Measurements from ENCODE around the gene WDR91. TPM values are rescaled to one million over a fixed set of nuclear protein-coding genes. Genes with fewer than 3 reads are reported as not detected.

The WDR91 gene
- total RNA-seq, 1 experiment from 2014 or later, result 8.8 TPM

- TF ChIP-seq TCF7L2 (IDR thresholded peaks at IDR 0.05; ENCODE audit: low read depth, low read length) (no peak), SIN3A (IDR thresholded peaks at IDR 0.05; ENCODE audit: borderline replicate concordance, insufficient read depth, low read depth, low read length) (no peak), POLR2AphosphoS5 (IDR thresholded peaks at IDR 0.05; ENCODE audit: low read depth, low read length) (no peak), REST (IDR thresholded peaks at IDR 0.05; ENCODE audit: insufficient read depth in 1 of 2, low read depth in 2 of 2, low read length in 1 of 2) (no peak), CTCF (IDR thresholded peaks at IDR 0.05) (no peak)
- intact Hi-C loops (cut with micrococcal nuclease; ENCODE audit: unreplicated experiment), result no loop called here
- no peak for DNase-seq (ENCODE audit: low read depth, low spot score)
- in situ Hi-C loops (cut with HindIII; ENCODE audit: low pct_unique_long_range_greater_than_20kb, low sequenced_read_pairs), result no loop called here
- no peak for ATAC-seq
- peaks cover 10% of the 10 kb centered on the region for H3K4me1 ChIP-seq (ENCODE audit: control insufficient read depth, insufficient read depth, low read length)
- no peaks in the 10 kb centered on the region for H3K27me3 ChIP-seq (ENCODE audit: control insufficient read depth, insufficient read depth, low read length)
- ChIA-PET POLR2A (no interaction called here), CTCF (no interaction called here)
- peaks cover 5% of the 10 kb centered on the region for H3K36me3 ChIP-seq (ENCODE audit: control insufficient read depth, insufficient read depth, low read length)
- no peak overlapping the region for H3K27ac ChIP-seq (ENCODE audit: low read length)
- no TSS peak for BruUV-seq (replicated peaks)
- H3K4me3 ChIP-seq (ENCODE audit: low read depth in 2 of 2, low read length in 2 of 2), result no peak overlapping the region
- H3K9me3 ChIP-seq (ENCODE audit: control insufficient read depth, insufficient read depth, low read depth, low read length), result no peaks in the 10 kb centered on the region
Observed at GRCh38 chr7:135167365-135167917, 43.9 kb downstream of the WDR91 start.

- in situ Hi-C loops (cut with HindIII; ENCODE audit: low pct_unique_long_range_greater_than_20kb, low sequenced_read_pairs), result no loop called here
- intact Hi-C loops (cut with micrococcal nuclease; ENCODE audit: unreplicated experiment), result no loop called here
- Histone ChIP-seq H3K4me3 (ENCODE audit: low read depth in 2 of 2, low read length in 2 of 2) (no peak overlapping the region), H3K36me3 (ENCODE audit: control insufficient read depth, insufficient read depth, low read length) (peaks cover 5% of the 10 kb centered on the region), H3K4me1 (ENCODE audit: control insufficient read depth, insufficient read depth, low read length) (peaks cover 10% of the 10 kb centered on the region), H3K9me3 (ENCODE audit: control insufficient read depth, insufficient read depth, low read depth, low read length) (no peaks in the 10 kb centered on the region), H3K27ac (ENCODE audit: low read length) (no peak overlapping the region), H3K27me3 (ENCODE audit: control insufficient read depth, insufficient read depth, low read length) (no peaks in the 10 kb centered on the region)
- ATAC-seq, result no peak
- no peak for DNase-seq (ENCODE audit: low read depth, low spot score)
- POLR2A ChIA-PET, result no interaction called here
- TF ChIP-seq REST (IDR thresholded peaks at IDR 0.05; ENCODE audit: insufficient read depth in 1 of 2, low read depth in 2 of 2, low read length in 1 of 2), result no peak
- no peak for TF ChIP-seq TCF7L2 (IDR thresholded peaks at IDR 0.05; ENCODE audit: low read depth, low read length)
- TF ChIP-seq SIN3A (IDR thresholded peaks at IDR 0.05; ENCODE audit: borderline replicate concordance, insufficient read depth, low read depth, low read length), result no peak
- TF ChIP-seq POLR2AphosphoS5 (IDR thresholded peaks at IDR 0.05; ENCODE audit: low read depth, low read length), result no peak
- no peak for TF ChIP-seq CTCF (IDR thresholded peaks at IDR 0.05)
- no TSS peak for BruUV-seq (replicated peaks)
- CTCF ChIA-PET, result no interaction called here
Observed at GRCh38 chr7:135166338-135166990, 44.9 kb downstream of the WDR91 start.
